ENCODE data around the gene CSF3R. TPM values are rescaled to one million over a fixed set of nuclear protein-coding genes. Genes with fewer than 3 reads are reported as not detected.
"Not testable (repeated sequence)": the region's sequence is repeated elsewhere in the genome, so short reads cannot be mapped to it uniquely, and the experiment has no call there.

Gene CSF3R
- total RNA-seq, 1 donor: 166 TPM

- no peak for DNase-seq (ENCODE audit: low read depth in 2 of 3, low spot score in 2 of 3)
Observed at GRCh38 chr1:36513676-36514473, 31.2 kb upstream of the CSF3R start.

GRCh38 chr1:36512842-36513241, 30.1 kb upstream of the CSF3R start:
- no peak for DNase-seq (ENCODE audit: low read depth in 2 of 3, low spot score in 2 of 3)

GRCh38 chr1:36511804-36512798, 29.4 kb upstream of the CSF3R start:
- DNase-seq (ENCODE audit: low read depth in 2 of 3, low spot score in 2 of 3): no peak

- not testable (repeated sequence) for DNase-seq (ENCODE audit: low read depth in 2 of 3, low spot score in 2 of 3)
Observed at GRCh38 chr1:36511220-36511619, 28.5 kb upstream of the CSF3R start.

- DNase-seq (ENCODE audit: low read depth in 2 of 3, low spot score in 2 of 3): no peak
Observed at GRCh38 chr1:36510418-36510817, 27.7 kb upstream of the CSF3R start.

GRCh38 chr1:36508257-36508656, 25.5 kb upstream of the CSF3R start:
- DNase-seq (ENCODE audit: low read depth in 2 of 3, low spot score in 2 of 3): no peak

- DNase-seq (ENCODE audit: low read depth in 2 of 3, low spot score in 2 of 3): no peak
Observed at GRCh38 chr1:36506276-36506920, 23.7 kb upstream of the CSF3R start.

- DNase-seq (ENCODE audit: low read depth in 2 of 3, low spot score in 2 of 3): no peak
Observed at GRCh38 chr1:36503733-36504132, 21.0 kb upstream of the CSF3R start.

- no peak for DNase-seq (ENCODE audit: low read depth in 2 of 3, low spot score in 2 of 3)
Observed at GRCh38 chr1:36503159-36503558, 20.4 kb upstream of the CSF3R start.

GRCh38 chr1:36502616-36503015, 19.9 kb upstream of the CSF3R start:
- no peak for DNase-seq (ENCODE audit: low read depth in 2 of 3, low spot score in 2 of 3)

- not testable (repeated sequence) for DNase-seq (ENCODE audit: low read depth in 2 of 3, low spot score in 2 of 3)
Observed at GRCh38 chr1:36501911-36502310, 19.2 kb upstream of the CSF3R start.

- no peak for DNase-seq (ENCODE audit: low read depth in 2 of 3, low spot score in 2 of 3)
Observed at GRCh38 chr1:36497207-36497606, 14.5 kb upstream of the CSF3R start.

GRCh38 chr1:36494971-36495370, 12.3 kb upstream of the CSF3R start:
- no peak for DNase-seq (ENCODE audit: low read depth in 2 of 3, low spot score in 2 of 3)

- no peak for DNase-seq (ENCODE audit: low read depth in 2 of 3, low spot score in 2 of 3)
Observed at GRCh38 chr1:36493524-36493923, 10.8 kb upstream of the CSF3R start.

- peak in 2 of 3 donors; percentile 47 to 79 for DNase-seq (ENCODE audit: low read depth in 2 of 3, low spot score in 2 of 3)
Observed at GRCh38 chr1:36492491-36492890, 9.8 kb upstream of the CSF3R start.

GRCh38 chr1:36489258-36490051, 6.7 kb upstream of the CSF3R start:
- not testable (repeated sequence) for DNase-seq (ENCODE audit: low read depth in 2 of 3, low spot score in 2 of 3)

- no peak for DNase-seq (ENCODE audit: low read depth in 2 of 3, low spot score in 2 of 3)
Observed at GRCh38 chr1:36487906-36488305, 5.2 kb upstream of the CSF3R start.

- not testable (repeated sequence) for DNase-seq (ENCODE audit: low read depth in 2 of 3, low spot score in 2 of 3)
Observed at GRCh38 chr1:36487336-36487725, 4.6 kb upstream of the CSF3R start.

GRCh38 chr1:36486439-36487335, 4.0 kb upstream of the CSF3R start:
- DNase-seq (ENCODE audit: low read depth in 2 of 3, low spot score in 2 of 3): peak in 2 of 3 donors; percentile 37 to 73

All from hematopoietic multipotent progenitor cell (in vitro differentiated cells).